Kidney (tissue), 14 donors: ENCODE measurements around the gene UBE2D1. TPM values are rescaled to one million over a fixed set of nuclear protein-coding genes. Genes with fewer than 3 reads are reported as not detected.
A peak's percentile ranks its signal among the peaks of the same experiment; 100 is the strongest.

Experiments used
- DNase-seq, 5 donors: peaks; one replicate each; pipeline ENCODE4 v3.0.0-alpha.2; 2013 to 2020
- FAIRE-seq: peaks from 2 replicates; lab custom pipeline; 2012; peaks lifted over from hg19 to GRCh38; lab: Jason Lieb, UNC
- H3K27ac ChIP-seq, 2 donors: one replicate each; pipeline ENCODE4 v1.7.0; 2013; ENCODE audit warnings: low read depth in 2 of 2, low read length in 2 of 2, inconsistent platforms in 1 of 2
- H3K27me3 ChIP-seq: one replicate; pipeline ENCODE4 v1.7.1; 2013; ENCODE audit warnings: low read length, inconsistent platforms; ENCODE audit not compliant: control insufficient read depth, insufficient read depth
- H3K36me3 ChIP-seq, 3 donors: one replicate each; pipeline versions ENCODE4 v1.7.0 to v1.7.1; 2013; ENCODE audit warnings: low read length in 3 of 3, control low read depth in 1 of 3, inconsistent platforms in 1 of 3; ENCODE audit not compliant: insufficient read depth in 3 of 3, control insufficient read depth in 2 of 3
- H3K4me1 ChIP-seq, 3 donors: one replicate each; pipeline versions ENCODE4 v1.7.0 to v1.7.1; 2013; ENCODE audit warnings: low read length in 3 of 3, inconsistent platforms in 1 of 3, low read depth in 1 of 3; ENCODE audit not compliant: control insufficient read depth in 2 of 3, insufficient read depth in 2 of 3
- H3K4me3 ChIP-seq, 3 donors: one replicate each; pipeline versions ENCODE4 v1.7.0 to v1.8.1; 2013; ENCODE audit warnings: low read length in 3 of 3, control low read depth in 1 of 3, inconsistent platforms in 1 of 3
- H3K9ac ChIP-seq, 3 donors: one replicate each; pipeline versions ENCODE4 v1.7.0 to v1.7.1; 2013; ENCODE audit warnings: low read length in 3 of 3, control low read depth in 1 of 3, inconsistent platforms in 1 of 3
- H3K9me3 ChIP-seq, 3 donors: one replicate each; pipeline versions ENCODE4 v1.7.0 to v1.7.1; 2013; ENCODE audit warnings: low read length in 3 of 3, control low read depth in 1 of 3, inconsistent platforms in 1 of 3; ENCODE audit not compliant: control insufficient read depth in 2 of 3, insufficient read depth in 1 of 3
- intact Hi-C: fragments of 100-400 bp; cut with DNase I; formaldehyde crosslinking; loops from one replicate; pipeline ENCODE4 v1.11.1; 2022
- polyA plus RNA-seq: library from polyadenylated mRNA; stranded (reverse); fragments of 350-450 nt; fragmentation: Illumina TruSeq; extraction: RNeasy Lipid Tissue Mini Kit (QIAGEN cat#74804); gene quantifications from one replicate; pipeline ENCODE4 v1.2.3, GENCODE V29; 2014; ENCODE audit warnings: low read depth, low replicate concordance; ENCODE audit not compliant: insufficient read depth
- total RNA-seq: library from RNA; stranded (reverse); fragmentation: NEBNext Ultra II Directional; extraction: Animal tissue kit (Norgen Biotek cat#: 25700); gene quantifications from one replicate; pipeline ENCODE4 v1.2.1, GENCODE V29; 2021
- TF ChIP-seq, protein P1 (sequence below): IDR thresholded peaks from 3 replicates; pipeline ENCODE4 v1.5.1; 2012; ENCODE audit warnings: mild to moderate bottlenecking, moderate library complexity, borderline replicate concordance; ENCODE audit not compliant: insufficient read depth; ENCODE audit errors: extremely low read depth
- donor health status: control.
- donor health status: control.
- donor health status: control.
- donor health status: control.
- donor health status: control.
- donor health status: DM: yes; HTN: yes; CAD: no.
- donor health status: Normal renal cell carcinoma (clear cell type).

Gene UBE2D1
- total and polyA plus RNA-seq, 2 donors from 2014 or later: 12.0 to 15.4 TPM

- no peaks in the 10 kb centered on the region for H3K9me3 ChIP-seq
- DNase-seq (no peak), FAIRE-seq (no peak)
- H3K36me3 ChIP-seq: no peaks in the 10 kb centered on the region
- no peaks in the 10 kb centered on the region for H3K27me3 ChIP-seq
- no peak overlapping the region for H3K9ac ChIP-seq
- peak overlapping the region in 2 of 3 donors; percentile 79 to 81 for H3K4me3 ChIP-seq
- TF ChIP-seq, protein P1, sequence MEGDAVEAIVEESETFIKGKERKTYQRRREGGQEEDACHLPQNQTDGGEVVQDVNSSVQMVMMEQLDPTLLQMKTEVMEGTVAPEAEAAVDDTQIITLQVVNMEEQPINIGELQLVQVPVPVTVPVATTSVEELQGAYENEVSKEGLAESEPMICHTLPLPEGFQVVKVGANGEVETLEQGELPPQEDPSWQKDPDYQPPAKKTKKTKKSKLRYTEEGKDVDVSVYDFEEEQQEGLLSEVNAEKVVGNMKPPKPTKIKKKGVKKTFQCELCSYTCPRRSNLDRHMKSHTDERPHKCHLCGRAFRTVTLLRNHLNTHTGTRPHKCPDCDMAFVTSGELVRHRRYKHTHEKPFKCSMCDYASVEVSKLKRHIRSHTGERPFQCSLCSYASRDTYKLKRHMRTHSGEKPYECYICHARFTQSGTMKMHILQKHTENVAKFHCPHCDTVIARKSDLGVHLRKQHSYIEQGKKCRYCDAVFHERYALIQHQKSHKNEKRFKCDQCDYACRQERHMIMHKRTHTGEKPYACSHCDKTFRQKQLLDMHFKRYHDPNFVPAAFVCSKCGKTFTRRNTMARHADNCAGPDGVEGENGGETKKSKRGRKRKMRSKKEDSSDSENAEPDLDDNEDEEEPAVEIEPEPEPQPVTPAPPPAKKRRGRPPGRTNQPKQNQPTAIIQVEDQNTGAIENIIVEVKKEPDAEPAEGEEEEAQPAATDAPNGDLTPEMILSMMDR: no peak
- no peak overlapping the region for H3K27ac ChIP-seq
- H3K4me1 ChIP-seq: peaks cover 0 to 10% (median 4%) of the 10 kb centered on the region in 3 donors
- intact Hi-C loops: no loop called here
Observed at GRCh38 chr10:58336242-58336641, 1.4 kb downstream of the UBE2D1 start.

GRCh38 chr10:58341422-58341821, 6.6 kb downstream of the UBE2D1 start:
- TF ChIP-seq, protein P1: no peak
- no peak overlapping the region for H3K4me3 ChIP-seq
- no peak for FAIRE-seq

GRCh38 chr10:58341947-58342346, 7.1 kb downstream of the UBE2D1 start:
- H3K4me1 ChIP-seq: no peaks in the 10 kb centered on the region
- no peaks in the 10 kb centered on the region for H3K27me3 ChIP-seq
- no peak overlapping the region for H3K4me3 ChIP-seq
- H3K36me3 ChIP-seq: no peaks in the 10 kb centered on the region
- intact Hi-C loops: no loop called here
- no peak overlapping the region for H3K9ac ChIP-seq
- no peak for FAIRE-seq
- no peak for DNase-seq
- H3K9me3 ChIP-seq: no peaks in the 10 kb centered on the region
- no peak overlapping the region for H3K27ac ChIP-seq
- TF ChIP-seq, protein P1: no peak

More at GRCh38 chr10:58341422-58341821, 6.6 kb downstream of the UBE2D1 start:
- intact Hi-C loops: no loop called here
- Histone ChIP-seq H3K36me3 (no peaks in the 10 kb centered on the region), H3K9me3 (no peaks in the 10 kb centered on the region), H3K4me1 (peaks cover 0 to 4% (median 0%) of the 10 kb centered on the region in 3 donors), H3K27me3 (no peaks in the 10 kb centered on the region), H3K9ac (no peak overlapping the region), H3K27ac (no peak overlapping the region)
- no peak for DNase-seq

GRCh38 chr10:58347967-58348366, 13.2 kb downstream of the UBE2D1 start:
- no peak overlapping the region for H3K4me3 ChIP-seq
- no peaks in the 10 kb centered on the region for H3K36me3 ChIP-seq
- no peaks in the 10 kb centered on the region for H3K9me3 ChIP-seq
- FAIRE-seq (no peak), DNase-seq (no peak)
- no peak overlapping the region for H3K9ac ChIP-seq
- TF ChIP-seq, protein P1: no peak
- intact Hi-C loops: no loop called here
- no peaks in the 10 kb centered on the region for H3K4me1 ChIP-seq
- no peaks in the 10 kb centered on the region for H3K27me3 ChIP-seq
- H3K27ac ChIP-seq: no peak overlapping the region
